AG04449 (cell line): Measurements from ENCODE around the gene MBLAC2.
A peak's percentile ranks its signal among the peaks of the same experiment; 100 is the strongest.

Source experiments
- CTCF ChIA-PET: fragments of 350-600 bp; formaldehyde crosslinking; extraction: SDS; loops from one replicate; lab custom pipeline; 2021; ENCODE audit warnings: antibody characterized with exemption; lab: Yijun Ruan, JAX
- POLR2A ChIA-PET: fragments of 400-600, 350-600 bp; formaldehyde crosslinking; extraction: SDS; loops from one replicate; lab custom pipeline; 2020; ENCODE audit warnings: antibody characterized with exemption, inconsistent platforms; lab: Yijun Ruan, JAX
- DNase-seq: peaks from one replicate; pipeline ENCODE4 v3.0.0-alpha.2; 2010; ENCODE audit warnings: low read depth, low spot score
- H3K4me3 ChIP-seq: 2 replicates; pipeline ENCODE4 v1.5.1; 2011; ENCODE audit warnings: low read depth, mild to moderate bottlenecking, control low read depth, low read length
- TF ChIP-seq, protein P1 (sequence below): IDR thresholded peaks from one replicate; pipeline ENCODE4 v1.5.1; 2011; ENCODE audit warnings: mild to moderate bottlenecking, moderate library complexity, low read length, control low read depth, inconsistent platforms; ENCODE audit not compliant: insufficient read depth; ENCODE audit errors: missing control alignments

The MBLAC2 gene

DNA sequence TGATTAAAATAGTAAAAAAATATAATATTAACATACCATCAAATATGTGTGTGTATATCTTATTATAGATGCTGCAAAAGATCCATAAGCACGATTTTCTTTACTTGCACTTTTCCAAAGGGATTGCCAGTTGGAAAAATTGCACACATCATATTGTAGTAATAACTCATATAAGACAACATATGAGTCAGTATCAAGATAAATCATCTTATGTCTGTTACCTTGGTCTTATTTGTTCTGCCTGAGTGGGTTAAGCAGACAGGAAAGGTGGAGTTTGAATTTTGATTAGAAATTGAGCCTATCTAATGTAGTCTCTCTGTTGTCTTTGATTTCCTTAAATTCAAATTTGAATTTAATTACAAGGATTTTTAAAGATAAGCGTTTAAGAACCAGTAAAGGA, 30.2 kb upstream of the MBLAC2 start:
- ChIA-PET CTCF (no interaction called here), POLR2A (no interaction called here)
- H3K4me3 ChIP-seq: no peak overlapping the region
- TF ChIP-seq, protein P1, sequence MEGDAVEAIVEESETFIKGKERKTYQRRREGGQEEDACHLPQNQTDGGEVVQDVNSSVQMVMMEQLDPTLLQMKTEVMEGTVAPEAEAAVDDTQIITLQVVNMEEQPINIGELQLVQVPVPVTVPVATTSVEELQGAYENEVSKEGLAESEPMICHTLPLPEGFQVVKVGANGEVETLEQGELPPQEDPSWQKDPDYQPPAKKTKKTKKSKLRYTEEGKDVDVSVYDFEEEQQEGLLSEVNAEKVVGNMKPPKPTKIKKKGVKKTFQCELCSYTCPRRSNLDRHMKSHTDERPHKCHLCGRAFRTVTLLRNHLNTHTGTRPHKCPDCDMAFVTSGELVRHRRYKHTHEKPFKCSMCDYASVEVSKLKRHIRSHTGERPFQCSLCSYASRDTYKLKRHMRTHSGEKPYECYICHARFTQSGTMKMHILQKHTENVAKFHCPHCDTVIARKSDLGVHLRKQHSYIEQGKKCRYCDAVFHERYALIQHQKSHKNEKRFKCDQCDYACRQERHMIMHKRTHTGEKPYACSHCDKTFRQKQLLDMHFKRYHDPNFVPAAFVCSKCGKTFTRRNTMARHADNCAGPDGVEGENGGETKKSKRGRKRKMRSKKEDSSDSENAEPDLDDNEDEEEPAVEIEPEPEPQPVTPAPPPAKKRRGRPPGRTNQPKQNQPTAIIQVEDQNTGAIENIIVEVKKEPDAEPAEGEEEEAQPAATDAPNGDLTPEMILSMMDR: no peak
- no peak for DNase-seq

DNA sequence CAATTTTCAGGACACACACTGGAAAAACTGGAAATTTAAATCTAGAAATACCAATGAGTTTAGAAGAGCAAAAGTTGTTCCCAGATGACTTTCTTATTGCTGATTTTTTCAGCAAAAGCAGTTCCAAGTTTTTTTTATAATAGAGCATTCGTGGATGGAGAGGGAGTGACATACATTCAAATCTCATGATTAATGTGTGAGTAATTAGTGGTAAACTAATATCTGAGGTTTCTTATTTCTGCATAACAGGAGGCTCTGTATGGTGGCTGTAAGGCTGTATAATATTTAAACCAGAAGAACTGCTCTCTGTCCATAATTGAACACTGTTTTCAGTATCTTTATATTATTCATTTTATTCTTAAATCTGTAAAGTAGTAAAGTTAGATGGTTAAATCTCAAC, 29.0 kb upstream of the MBLAC2 start:
- DNase-seq: no peak
- no peak overlapping the region for H3K4me3 ChIP-seq
- ChIA-PET POLR2A (no interaction called here), CTCF (interaction anchor here (1.3 kb wide), 1 partner anchor 27 kb away, joined by 4 read pairs; no protein-coding TSS in a partner anchor)
- TF ChIP-seq, protein P1: no peak

DNA sequence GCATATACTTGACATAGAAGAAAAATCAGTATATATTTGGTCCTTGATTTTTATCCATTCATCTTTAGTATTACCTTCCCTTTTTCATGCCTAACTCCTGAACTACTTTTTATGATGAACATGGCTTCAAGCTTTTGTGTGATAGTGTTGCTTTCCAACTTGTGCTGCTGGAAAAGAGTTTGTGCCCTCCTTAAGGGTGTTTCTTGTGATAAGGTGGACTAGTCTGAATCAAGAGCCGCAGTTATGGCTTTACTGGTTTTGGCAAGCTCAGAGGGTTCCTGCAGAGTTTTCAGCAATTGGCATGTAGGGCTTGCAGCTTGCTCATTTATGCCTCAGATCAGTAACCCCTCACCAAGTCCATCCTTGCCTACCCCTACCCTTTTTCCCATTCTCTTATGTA, 20.6 kb upstream of the MBLAC2 start:
- TF ChIP-seq, protein P1: no peak
- POLR2A ChIA-PET: no interaction called here
- CTCF ChIA-PET: no interaction called here
- H3K4me3 ChIP-seq: no peak overlapping the region
- no peak for DNase-seq

DNA sequence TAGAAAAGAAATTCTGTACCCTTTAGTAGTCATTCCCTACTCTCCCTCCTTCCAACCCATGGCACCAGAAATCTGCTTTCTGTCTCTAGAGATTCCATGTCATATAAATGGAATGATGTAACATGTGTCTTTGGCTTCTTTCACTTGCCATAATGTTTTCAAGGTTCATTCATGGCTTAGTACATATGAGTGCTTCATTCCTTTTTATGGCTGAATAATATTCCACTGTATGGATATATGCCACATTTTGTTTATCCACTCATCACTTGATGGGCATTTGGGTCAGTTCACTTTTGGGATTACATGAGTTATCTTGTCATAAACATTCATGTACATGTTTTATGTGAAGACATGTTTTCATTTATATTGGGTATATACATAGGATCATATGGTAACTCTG, 19.5 kb upstream of the MBLAC2 start:
- TF ChIP-seq, protein P1: no peak
- no peak for DNase-seq
- CTCF ChIA-PET: no interaction called here
- no peak overlapping the region for H3K4me3 ChIP-seq
- POLR2A ChIA-PET: no interaction called here

DNA sequence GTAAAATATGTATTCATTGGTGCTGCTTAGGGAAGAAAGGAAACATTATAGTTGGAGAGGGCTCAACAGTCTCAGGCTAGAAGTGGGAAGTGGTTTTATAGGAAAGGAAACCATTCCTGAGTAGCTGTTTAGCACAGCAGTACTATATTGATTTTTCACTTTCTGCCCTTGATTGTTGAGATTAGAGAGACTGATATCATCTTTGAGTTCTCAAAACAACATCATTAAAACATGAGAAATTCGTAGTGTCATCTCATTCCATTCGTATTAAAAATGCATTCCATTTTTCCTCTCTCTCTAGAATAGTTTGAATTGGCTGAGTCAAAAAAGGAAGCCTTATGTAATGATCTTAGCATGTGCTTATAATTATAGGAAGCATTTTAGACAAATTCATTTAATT, 14.2 kb upstream of the MBLAC2 start:
- POLR2A ChIA-PET: no interaction called here
- TF ChIP-seq, protein P1: no peak
- CTCF ChIA-PET: no interaction called here
- no peak overlapping the region for H3K4me3 ChIP-seq
- DNase-seq: peak; percentile 57

DNA sequence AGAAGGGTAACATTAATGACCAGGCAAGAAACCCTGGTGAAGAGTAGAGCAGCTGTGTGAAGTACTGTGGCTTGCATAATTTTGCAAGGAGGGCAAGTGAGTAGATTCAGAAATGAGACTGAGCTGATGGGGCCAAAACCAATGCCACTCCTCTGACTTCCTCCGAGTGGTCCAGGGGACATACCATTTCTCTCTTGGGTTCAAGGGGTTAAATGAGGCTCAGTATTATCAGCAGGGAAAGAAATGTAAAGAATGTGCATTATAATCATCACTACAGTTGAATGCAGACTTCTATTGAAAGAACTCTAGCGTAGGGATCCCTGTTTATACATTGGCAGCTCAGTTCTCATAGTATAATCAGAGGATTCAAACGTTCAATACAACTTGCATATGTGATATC, 10.0 kb upstream of the MBLAC2 start:
- TF ChIP-seq, protein P1: no peak
- H3K4me3 ChIP-seq: no peak overlapping the region
- no peak for DNase-seq
- ChIA-PET POLR2A (no interaction called here), CTCF (interaction anchor here (1.1 kb wide), 1 partner anchor 45 kb away, joined by 3 read pairs; no protein-coding TSS in a partner anchor)
